GM12865 (cell line): ENCODE results near the gene SIAH2.

Experiments
- DNase-seq: peaks from one replicate; pipeline ENCODE4 v3.0.0; 2010; ENCODE audit warnings: low read depth
- H3K4me3 ChIP-seq: 2 replicates; pipeline ENCODE4 v1.5.1; 2011; ENCODE audit warnings: mild to moderate bottlenecking, low read depth, low read length, control low read depth
- CTCF ChIP-seq: IDR thresholded peaks from 2 replicates; pipeline ENCODE4 v1.5.1; 2011; ENCODE audit warnings: low read length, control low read depth, low read depth, inconsistent platforms; ENCODE audit not compliant: insufficient read depth; ENCODE audit errors: missing control alignments

Gene SIAH2

GRCh38 chr3:150787741-150788370 lies 24.9 kb upstream of the SIAH2 start:
- peak; percentile 96 for TF ChIP-seq CTCF
- DNase-seq, result peak; percentile 89
- no peak overlapping the region for H3K4me3 ChIP-seq

GRCh38 chr3:150786791-150787190 lies 23.8 kb upstream of the SIAH2 start:
- H3K4me3 ChIP-seq, result no peak overlapping the region
- no peak for TF ChIP-seq CTCF
- peak; percentile 49 for DNase-seq

- TF ChIP-seq CTCF, result no peak
- no peak for DNase-seq
- H3K4me3 ChIP-seq, result no peak overlapping the region
Observed at GRCh38 chr3:150784747-150785125, 21.8 kb upstream of the SIAH2 start.

- DNase-seq, result peak; percentile 75
- no peak for TF ChIP-seq CTCF
- H3K4me3 ChIP-seq, result no peak overlapping the region
Observed at GRCh38 chr3:150783920-150784746, 21.2 kb upstream of the SIAH2 start.

- DNase-seq, result no peak
- no peak for TF ChIP-seq CTCF
- no peak overlapping the region for H3K4me3 ChIP-seq
Observed at GRCh38 chr3:150783316-150783715, 20.3 kb upstream of the SIAH2 start.

- DNase-seq, result no peak
- no peak for TF ChIP-seq CTCF
- no peak overlapping the region for H3K4me3 ChIP-seq
Observed at GRCh38 chr3:150779402-150779858, 16.5 kb upstream of the SIAH2 start.
